Measurements from ENCODE around the gene ABCG1. TPM values are rescaled to one million over a fixed set of nuclear protein-coding genes. Genes with fewer than 3 reads are reported as not detected.

The ABCG1 gene
- total RNA-seq, 2 donors from 2014 or later, result 7.9 to 12.3 TPM

- Histone ChIP-seq H3K27me3 (no peaks in the 10 kb centered on the region), H3K36me3 (no peaks in the 10 kb centered on the region), H3K4me1 (peaks cover 0 to 14% of the 10 kb centered on the region in 2 donors), H3K9me3 (no peaks in the 10 kb centered on the region), H3K4me3 (no peak overlapping the region), H3K27ac (no peak overlapping the region)
- peak; percentile 26 for DNase-seq (ENCODE audit: low spot score)
- TF ChIP-seq CTCF (IDR thresholded peaks at IDR 0.05), result no peak
Observed at GRCh38 chr21:42190486-42190863, 28.5 kb upstream of the ABCG1 start.

- Histone ChIP-seq H3K4me1 (peaks cover 0 to 14% of the 10 kb centered on the region in 2 donors), H3K27me3 (no peaks in the 10 kb centered on the region)
- TF ChIP-seq CTCF (IDR thresholded peaks at IDR 0.05), result no peak
Observed at GRCh38 chr21:42191064-42191463, 27.9 kb upstream of the ABCG1 start.

DNA sequence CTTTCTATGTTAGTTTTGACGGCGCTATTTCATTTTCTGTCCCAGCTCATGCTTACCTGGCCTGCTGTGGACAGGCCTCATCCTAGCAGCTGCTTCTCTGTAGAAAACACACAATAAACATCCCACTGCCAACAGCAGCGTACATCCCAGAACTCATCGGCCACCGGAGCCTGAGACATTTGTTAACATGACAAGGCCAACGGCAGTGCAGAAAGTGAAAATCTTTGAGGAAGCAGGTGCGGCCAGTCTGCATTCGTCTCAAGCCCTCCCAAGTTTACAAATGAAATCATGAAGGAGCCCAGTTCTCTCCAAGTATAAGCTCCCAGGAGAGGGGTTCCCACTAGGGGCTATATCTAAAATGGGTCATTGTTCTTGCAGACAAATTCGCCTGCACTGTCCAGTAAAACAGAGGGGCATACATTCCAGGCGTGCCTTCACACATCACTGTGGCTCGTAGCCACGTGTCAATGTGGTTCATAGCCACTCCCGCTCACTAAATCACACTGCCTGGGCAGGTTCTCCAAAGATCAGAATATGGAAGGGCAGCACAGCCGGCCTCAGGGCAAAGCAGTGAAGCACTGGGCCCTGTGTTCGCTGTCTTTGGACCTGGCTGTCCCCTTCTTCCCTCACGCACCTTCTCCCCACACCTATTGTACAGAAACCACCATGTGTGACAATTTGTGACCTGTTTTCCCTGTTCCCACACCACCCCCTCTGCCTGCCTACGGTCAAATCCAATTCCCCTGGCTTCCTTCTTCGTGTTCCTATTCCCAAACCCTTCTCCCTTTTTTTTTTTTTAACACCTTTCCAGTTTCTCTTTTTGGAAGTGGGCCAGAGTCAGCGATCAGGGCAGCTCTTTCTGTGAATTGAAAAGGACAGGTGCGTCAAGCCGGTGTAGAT lies 27.0 kb upstream of the ABCG1 start:
- no peak overlapping the region for H3K4me3 ChIP-seq
- H3K36me3 ChIP-seq, result no peaks in the 10 kb centered on the region
- no peak for TF ChIP-seq CTCF (IDR thresholded peaks at IDR 0.05)
- H3K27me3 ChIP-seq, result no peaks in the 10 kb centered on the region
- peaks cover 0 to 14% of the 10 kb centered on the region in 2 donors for H3K4me1 ChIP-seq
- peak; percentile 32 for DNase-seq (ENCODE audit: low spot score)
- no peaks in the 10 kb centered on the region for H3K9me3 ChIP-seq
- H3K27ac ChIP-seq, result no peak overlapping the region

More at GRCh38 chr21:42191064-42191463, 27.9 kb upstream of the ABCG1 start:
- no peak overlapping the region for H3K27ac ChIP-seq
- H3K36me3 ChIP-seq, result no peaks in the 10 kb centered on the region
- peak; percentile 32 for DNase-seq (ENCODE audit: low spot score)
- no peaks in the 10 kb centered on the region for H3K9me3 ChIP-seq
- no peak overlapping the region for H3K4me3 ChIP-seq

DNA sequence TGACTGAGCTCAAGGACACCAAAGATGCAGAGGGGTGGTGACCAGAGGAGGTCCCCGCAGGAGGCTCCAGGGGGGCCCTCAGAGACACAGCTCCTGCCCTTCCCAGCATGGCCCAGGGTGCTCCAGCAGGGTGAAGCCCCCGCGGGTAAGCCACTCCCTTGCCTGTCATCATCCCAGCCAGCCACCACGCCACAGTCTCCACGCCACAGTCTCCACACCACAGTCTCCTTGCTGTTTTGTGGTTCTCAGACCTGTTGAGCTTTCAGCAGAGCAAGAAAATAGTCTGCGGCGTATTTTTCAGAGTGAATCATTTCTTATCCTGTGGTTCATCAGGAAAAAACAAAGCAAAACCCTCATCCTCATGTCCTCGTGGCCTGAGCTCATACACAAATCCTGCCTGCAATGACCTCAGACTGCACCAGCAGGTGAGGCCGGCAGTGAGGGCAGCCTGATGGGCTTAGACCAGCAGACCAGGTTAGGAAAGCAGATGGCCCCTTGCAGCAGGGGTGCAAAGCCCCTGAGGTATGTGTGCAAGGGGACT lies 25.7 kb upstream of the ABCG1 start:
- Histone ChIP-seq H3K4me1 (peaks cover 0 to 6% of the 10 kb centered on the region in 2 donors), H3K27ac (no peak overlapping the region), H3K27me3 (no peaks in the 10 kb centered on the region), H3K9me3 (no peaks in the 10 kb centered on the region), H3K36me3 (no peaks in the 10 kb centered on the region), H3K4me3 (no peak overlapping the region)
- no peak for TF ChIP-seq CTCF (IDR thresholded peaks at IDR 0.05)
- peak; percentile 46 for DNase-seq (ENCODE audit: low spot score)

DNA sequence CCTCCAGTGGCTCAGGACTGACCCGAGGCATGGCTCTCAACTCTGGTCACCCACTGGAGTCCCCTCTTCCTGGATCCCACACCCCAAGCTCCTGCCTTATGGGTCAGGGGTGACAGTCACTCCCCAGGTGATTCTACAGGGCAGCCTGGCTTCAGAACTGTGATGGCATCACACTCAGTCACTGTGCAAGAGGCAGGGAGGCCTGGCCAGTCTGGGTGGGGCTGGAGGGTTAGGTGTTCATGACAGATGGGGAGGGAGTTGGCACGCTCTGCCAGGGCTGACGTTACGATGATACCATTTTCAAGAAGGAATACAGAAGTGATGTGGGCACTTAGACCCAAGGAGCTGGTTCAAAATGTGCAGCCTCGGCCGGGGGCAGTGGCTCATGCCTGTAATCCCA lies 25.2 kb upstream of the ABCG1 start:
- no peaks in the 10 kb centered on the region for H3K36me3 ChIP-seq
- peak; percentile 46 for DNase-seq (ENCODE audit: low spot score)
- H3K4me3 ChIP-seq, result no peak overlapping the region
- no peak for TF ChIP-seq CTCF (IDR thresholded peaks at IDR 0.05)
- H3K27ac ChIP-seq, result no peak overlapping the region
- H3K4me1 ChIP-seq, result peaks cover 0 to 1% of the 10 kb centered on the region in 2 donors
- H3K9me3 ChIP-seq, result no peaks in the 10 kb centered on the region
- no peaks in the 10 kb centered on the region for H3K27me3 ChIP-seq
